Panc1 (cell line): ENCODE results near the gene CHST11.

ENCODE experiments used
- POLR2AphosphoS5 ChIP-seq: IDR thresholded peaks from 2 replicates; pipeline ENCODE4 v1.6.1; 2012; ENCODE audit warnings: mild to moderate bottlenecking, low read depth, low read length, moderate library complexity
- TCF7L2 ChIP-seq: IDR thresholded peaks from 2 replicates; pipeline ENCODE4 v1.6.1; 2011; ENCODE audit warnings: mild to moderate bottlenecking, low read depth, low read length, inconsistent platforms
- TF ChIP-seq, protein P1 (sequence below): fragments of 450-650 bp; IDR thresholded peaks from 2 replicates; pipeline ENCODE4 v1.5.1; 2017; ENCODE audit warnings: mild to moderate bottlenecking
- TF ChIP-seq, protein P2 (sequence below), 2 experiments: IDR thresholded peaks; 2 replicates each; pipeline ENCODE4 v1.6.1; 2011 to 2012; ENCODE audit warnings: low read depth in 2 of 2, control low read depth in 1 of 2, low read length in 1 of 2, mild to moderate bottlenecking in 1 of 2, moderate library complexity in 1 of 2; ENCODE audit not compliant: insufficient read depth in 1 of 2

DNA sequence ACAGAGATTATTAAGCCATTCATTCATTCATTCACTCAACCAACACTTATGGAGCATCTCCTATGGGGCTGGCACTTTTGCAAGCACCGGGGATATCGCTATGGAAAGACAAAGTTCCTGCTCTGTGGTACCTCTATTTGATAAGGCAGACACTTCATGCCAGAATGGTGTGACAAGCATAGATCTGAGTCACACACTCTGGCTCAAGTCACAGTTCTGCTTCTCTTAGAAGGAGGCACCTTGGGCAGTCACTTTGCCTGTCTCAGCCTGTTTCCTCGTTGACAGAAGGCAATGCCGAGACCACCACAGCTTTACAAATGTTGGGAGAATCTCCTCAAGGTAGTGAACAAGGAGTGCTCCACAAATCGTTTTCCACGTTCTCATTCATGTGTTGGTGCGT lies 296.1 kb downstream of the CHST11 start:
- TF ChIP-seq, protein P1, sequence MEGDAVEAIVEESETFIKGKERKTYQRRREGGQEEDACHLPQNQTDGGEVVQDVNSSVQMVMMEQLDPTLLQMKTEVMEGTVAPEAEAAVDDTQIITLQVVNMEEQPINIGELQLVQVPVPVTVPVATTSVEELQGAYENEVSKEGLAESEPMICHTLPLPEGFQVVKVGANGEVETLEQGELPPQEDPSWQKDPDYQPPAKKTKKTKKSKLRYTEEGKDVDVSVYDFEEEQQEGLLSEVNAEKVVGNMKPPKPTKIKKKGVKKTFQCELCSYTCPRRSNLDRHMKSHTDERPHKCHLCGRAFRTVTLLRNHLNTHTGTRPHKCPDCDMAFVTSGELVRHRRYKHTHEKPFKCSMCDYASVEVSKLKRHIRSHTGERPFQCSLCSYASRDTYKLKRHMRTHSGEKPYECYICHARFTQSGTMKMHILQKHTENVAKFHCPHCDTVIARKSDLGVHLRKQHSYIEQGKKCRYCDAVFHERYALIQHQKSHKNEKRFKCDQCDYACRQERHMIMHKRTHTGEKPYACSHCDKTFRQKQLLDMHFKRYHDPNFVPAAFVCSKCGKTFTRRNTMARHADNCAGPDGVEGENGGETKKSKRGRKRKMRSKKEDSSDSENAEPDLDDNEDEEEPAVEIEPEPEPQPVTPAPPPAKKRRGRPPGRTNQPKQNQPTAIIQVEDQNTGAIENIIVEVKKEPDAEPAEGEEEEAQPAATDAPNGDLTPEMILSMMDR, result no peak
- TF ChIP-seq TCF7L2 (no peak), POLR2AphosphoS5 (no peak)
- TF ChIP-seq, protein P2, sequence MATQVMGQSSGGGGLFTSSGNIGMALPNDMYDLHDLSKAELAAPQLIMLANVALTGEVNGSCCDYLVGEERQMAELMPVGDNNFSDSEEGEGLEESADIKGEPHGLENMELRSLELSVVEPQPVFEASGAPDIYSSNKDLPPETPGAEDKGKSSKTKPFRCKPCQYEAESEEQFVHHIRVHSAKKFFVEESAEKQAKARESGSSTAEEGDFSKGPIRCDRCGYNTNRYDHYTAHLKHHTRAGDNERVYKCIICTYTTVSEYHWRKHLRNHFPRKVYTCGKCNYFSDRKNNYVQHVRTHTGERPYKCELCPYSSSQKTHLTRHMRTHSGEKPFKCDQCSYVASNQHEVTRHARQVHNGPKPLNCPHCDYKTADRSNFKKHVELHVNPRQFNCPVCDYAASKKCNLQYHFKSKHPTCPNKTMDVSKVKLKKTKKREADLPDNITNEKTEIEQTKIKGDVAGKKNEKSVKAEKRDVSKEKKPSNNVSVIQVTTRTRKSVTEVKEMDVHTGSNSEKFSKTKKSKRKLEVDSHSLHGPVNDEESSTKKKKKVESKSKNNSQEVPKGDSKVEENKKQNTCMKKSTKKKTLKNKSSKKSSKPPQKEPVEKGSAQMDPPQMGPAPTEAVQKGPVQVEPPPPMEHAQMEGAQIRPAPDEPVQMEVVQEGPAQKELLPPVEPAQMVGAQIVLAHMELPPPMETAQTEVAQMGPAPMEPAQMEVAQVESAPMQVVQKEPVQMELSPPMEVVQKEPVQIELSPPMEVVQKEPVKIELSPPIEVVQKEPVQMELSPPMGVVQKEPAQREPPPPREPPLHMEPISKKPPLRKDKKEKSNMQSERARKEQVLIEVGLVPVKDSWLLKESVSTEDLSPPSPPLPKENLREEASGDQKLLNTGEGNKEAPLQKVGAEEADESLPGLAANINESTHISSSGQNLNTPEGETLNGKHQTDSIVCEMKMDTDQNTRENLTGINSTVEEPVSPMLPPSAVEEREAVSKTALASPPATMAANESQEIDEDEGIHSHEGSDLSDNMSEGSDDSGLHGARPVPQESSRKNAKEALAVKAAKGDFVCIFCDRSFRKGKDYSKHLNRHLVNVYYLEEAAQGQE (IDR thresholded peaks at IDR 0.05; ENCODE audit: insufficient read depth in 1 of 2, low read depth in 2 of 2, low read length in 1 of 2), result no peak
